ENCODE measurements around the gene ZNF768.

Gene ZNF768

DNA sequence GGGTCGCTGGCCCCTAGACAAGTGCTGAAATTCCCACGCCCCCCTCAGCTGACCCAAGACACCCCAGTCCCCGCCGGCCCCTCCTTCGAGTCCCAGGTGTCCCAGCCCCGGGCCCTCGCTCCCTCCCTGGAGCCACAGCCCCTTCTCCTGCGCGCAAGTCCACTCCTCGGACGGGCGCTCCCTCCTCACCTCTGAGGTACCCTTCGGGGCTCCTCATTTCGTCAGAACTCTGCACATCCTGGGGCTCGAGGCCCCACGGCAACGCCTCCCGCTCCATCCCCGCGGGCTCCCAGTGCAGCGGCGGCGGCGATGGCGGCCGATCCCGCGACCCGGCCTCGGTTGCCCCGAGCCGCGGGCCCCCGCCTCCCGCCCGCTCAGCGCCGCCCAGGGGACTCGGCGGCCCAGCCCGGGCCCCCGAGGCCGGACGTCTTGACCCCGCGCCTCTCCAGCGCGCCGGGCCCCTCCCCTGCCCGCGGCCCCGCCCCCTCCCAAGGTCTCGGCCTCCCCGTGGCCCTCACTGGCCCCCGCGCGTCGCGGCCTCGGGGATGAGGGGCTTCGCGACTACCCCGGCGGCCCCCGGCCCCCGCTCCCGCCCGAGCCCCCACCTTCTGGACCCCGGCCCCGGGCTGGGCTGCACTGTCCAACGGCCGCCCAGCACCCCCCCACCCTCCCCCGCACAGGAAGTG is at the start of gene ZNF768:
ZNF768 (minus strand) TSS at position 430 of the 686 bp plus-strand sequence; CDS start at position 277, 153 bp downstream.
- peak in 1 of 3 donors; percentile 37 for DNase-seq

DNA sequence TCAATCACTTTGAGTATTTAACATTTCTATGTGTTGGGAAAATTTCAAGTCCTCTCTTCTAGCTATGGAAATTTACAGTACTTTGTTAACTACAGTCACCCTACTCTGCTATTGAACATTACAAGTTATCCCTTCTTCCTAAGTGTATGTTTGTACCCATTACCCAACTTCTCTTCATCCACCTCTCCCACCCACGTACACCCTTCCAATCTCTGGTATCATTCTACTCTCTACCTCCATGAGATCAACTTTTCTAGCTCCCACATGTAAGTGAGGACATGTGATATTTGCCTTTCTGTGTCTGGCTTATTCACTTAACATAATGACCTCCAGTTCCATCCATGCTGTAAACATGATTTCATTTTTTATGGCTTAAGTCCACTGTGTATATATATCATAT is 48.3 kb upstream of the ZNF768 start:
- no peak for DNase-seq

DNA sequence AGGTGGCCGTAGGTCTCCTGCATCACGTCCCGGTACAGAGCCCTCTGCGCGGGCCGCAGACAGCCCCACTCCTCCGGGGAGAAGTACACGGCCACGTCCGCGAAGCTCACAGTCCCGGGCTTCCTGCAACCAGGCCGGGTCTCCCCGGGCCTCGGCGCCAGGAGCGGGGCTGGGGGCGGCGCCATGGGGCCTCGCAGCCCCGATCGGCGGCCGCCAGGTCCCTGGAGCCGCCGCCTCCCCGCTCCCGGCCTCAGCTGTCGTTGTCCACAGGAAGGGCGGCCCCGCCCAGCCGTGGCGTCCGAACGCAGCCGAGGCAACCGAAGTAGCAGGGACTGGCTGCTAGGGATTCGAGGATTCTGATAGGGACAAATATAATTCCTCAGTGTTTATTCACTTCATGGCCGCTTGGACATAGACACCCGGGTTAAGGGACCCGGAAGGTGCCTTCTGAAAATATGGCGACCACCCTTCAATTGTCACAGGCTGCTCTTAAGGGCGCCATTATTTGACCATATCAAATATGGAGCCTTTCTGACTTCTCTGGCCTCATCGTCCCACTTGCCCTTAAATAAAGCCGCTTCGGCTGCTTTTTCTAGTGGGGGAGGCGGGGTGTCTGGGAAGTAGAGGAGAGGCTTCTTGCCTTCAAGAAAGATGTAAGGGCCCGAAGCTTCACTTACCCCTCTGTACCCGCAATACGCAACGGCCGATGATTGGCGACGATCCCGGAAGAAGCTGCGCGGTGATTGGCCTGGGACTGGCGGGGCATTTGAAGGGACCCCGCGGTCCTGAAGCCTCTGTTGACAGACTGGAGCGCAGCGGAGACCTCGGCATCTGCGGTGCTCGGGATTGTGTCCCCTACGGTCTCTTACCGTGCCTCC is 45.3 kb upstream of the ZNF768 start, which contains the start of gene ZNF688:
ZNF688 (minus strand) TSS at position 270 of the 878 bp plus-strand sequence; CDS start at position 185, 85 bp downstream.
- DNase-seq: peak; percentile 94 to 95 (median 95)

GRCh38 chr16:30570636-30571444 is 44.5 kb upstream of the ZNF768 start:
- DNase-seq: peak in 2 of 3 donors; percentile 13 to 21

DNA sequence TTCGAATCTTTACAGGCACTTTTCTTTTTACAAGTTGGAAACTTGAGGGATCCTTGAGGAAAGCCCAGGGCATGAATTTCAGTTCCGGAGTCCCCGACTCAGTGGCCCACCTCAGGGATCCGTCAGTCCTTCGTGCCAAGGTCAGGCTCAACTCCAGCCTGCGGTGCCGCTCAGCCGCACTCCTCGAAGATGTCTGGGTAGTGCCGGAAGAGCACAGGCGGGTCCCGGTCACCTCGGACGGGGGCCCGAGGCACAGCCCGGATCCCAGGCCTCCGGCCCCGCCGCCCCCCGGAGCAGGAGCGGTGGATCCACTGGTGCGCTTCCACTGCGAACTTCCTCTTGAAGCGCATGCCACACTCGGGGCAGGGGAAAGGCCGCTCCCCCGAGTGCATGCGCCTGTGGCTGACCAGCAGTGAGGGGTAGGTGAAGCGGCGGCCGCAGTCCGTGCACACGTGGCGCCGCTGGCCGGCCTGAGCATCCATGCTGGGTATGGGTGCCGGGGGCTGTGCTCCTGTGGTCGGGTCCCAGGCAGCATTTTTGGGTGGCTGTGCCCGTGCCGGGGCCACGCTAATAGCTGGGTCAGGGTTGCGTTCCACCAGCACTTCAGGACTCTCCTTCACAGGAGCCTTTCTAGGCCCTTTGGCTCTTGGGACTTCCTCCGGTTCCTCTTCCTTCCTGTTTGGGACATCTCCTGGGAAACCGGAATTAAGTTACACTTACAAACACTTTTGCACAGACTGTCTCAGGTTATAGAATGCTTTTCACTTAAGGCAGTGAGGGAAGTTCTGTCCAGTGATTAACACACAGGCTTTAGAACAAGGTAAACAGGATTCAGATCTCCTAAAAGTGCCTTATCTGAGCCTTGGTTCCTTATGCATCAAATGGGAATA is 43.6 kb upstream of the ZNF768 start:
- DNase-seq: no peak

DNA sequence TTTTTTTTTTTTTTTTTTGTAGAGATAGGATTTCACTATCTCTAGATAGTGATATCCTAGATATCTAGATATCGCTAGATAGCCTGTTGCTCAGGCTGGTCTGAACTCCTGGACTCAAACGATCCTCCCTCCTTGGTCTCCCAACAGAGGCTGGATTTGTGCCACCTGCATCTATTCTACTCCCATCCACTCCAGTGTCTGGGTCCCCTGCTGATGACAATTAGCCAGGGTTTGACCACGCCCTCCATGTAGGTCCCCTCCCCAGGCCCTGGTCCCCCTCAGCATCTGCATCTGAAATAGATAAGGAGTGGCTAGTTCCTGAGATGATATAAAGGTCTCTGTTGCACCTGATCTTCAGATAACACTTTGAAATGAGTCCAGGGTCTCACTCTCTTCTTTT is 42.9 kb upstream of the ZNF768 start:
- no peak for DNase-seq

DNA sequence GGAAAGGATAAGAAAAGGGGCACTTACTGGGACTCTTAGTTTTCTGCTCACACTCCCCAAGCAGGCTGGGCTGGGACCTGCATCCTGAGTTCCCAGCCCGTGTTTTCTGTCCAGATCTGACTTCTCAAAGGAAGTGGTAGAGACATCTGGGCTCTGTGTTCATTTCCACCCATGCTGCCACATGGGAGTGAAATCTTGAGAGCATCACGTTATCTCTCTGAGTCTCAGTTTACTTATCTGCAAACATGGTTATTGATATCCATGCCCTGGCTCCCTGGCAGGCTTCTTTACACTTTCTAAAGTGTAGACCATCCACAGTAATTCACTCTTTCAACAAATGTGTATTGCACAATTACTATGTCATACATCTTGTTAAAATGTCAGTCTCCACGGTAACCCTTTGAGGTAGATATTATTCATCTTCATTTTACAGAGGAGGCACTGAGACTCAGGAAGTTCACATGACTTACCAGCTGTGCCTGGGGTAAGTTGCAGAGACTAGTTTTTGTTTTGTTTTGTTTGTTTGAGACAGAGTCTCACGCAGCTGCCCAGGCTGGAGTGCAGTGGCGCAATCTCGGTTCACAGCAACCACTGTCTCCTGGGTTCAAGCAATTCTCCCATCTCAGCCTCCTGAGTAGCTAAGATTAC is 41.7 kb upstream of the ZNF768 start:
- DNase-seq: peak; percentile 80 to 96 (median 86)

- peak; percentile 50 to 64 (median 53) for DNase-seq
These were observed 41.0 kb upstream of the ZNF768 start for GRCh38 chr16:30567160-30567990.

GRCh38 chr16:30566531-30566930 is 40.2 kb upstream of the ZNF768 start:
- DNase-seq: no peak

DNA sequence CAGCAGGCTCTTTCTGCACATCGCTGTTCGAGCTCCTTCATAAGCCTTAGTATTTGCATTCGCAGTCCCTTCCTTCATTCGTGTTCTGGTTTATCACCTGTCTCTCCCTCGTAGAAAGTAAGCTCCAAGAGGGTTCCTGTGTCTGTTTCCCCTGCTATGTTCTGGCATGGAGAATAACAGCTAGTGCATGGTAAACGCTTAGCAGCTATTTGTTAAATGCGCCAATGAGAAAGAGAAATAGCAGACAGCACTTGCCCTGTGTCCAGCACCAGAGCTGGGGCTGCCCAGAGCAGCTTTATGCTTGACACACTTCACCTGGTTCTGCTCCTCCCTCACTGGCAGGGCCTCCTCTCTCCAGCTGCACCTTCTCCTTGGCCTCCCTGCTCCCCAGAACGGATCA is 39.6 kb upstream of the ZNF768 start:
- DNase-seq: no peak

DNA sequence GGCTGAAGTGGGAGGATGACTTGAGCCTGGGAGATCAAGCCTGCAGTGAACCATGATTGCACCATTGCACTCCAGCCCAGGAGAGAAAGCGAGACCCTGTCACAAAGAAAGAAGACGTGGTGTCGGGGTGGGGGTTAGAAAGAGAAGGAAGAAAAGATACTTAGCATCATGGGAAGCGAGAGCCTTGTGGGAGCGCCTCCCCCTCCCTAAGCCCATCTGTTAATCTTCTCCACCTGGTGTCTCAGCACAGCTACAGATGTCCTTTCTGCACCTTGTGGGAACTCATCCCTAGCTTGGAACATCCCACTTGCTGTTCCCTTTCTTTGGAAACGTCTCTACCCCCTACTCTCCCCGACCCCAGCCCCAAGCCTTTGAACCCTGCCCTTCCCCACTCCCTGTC is 39.2 kb upstream of the ZNF768 start:
- DNase-seq: no peak

GRCh38 chr16:30562021-30562420 is 35.7 kb upstream of the ZNF768 start:
- no peak for DNase-seq

GRCh38 chr16:30561089-30561816 is 34.9 kb upstream of the ZNF768 start:
- DNase-seq: peak in 2 of 3 donors; percentile 33 to 49

GRCh38 chr16:30559690-30560089 is 33.3 kb upstream of the ZNF768 start:
- DNase-seq: peak; percentile 32 to 34 (median 33)

- DNase-seq: no peak
These were observed 32.5 kb upstream of the ZNF768 start for GRCh38 chr16:30558789-30559377.

GRCh38 chr16:30557957-30558788 is 31.8 kb upstream of the ZNF768 start, which contains the start of gene ZNF764:
ZNF764 (minus strand) TSS chr16:30558374; CDS start chr16:30558182, 192 bp downstream.
- peak; percentile 99 to 100 (median 100) for DNase-seq

GRCh38 chr16:30557707-30557956 is 31.3 kb upstream of the ZNF768 start:
- no peak for DNase-seq

- no peak for DNase-seq
These were observed 29.7 kb upstream of the ZNF768 start for GRCh38 chr16:30556125-30556473.
